ENCODE data around the gene AHCTF1. TPM values are rescaled to one million over a fixed set of nuclear protein-coding genes. Genes with fewer than 3 reads are reported as not detected.

AHCTF1 gene
- total and polyA plus RNA-seq, 2 donors (not counting 3 experiments of a cell fraction or from before 2014, with no cell fraction given) = 5.5 to 32.1 TPM

DNA sequence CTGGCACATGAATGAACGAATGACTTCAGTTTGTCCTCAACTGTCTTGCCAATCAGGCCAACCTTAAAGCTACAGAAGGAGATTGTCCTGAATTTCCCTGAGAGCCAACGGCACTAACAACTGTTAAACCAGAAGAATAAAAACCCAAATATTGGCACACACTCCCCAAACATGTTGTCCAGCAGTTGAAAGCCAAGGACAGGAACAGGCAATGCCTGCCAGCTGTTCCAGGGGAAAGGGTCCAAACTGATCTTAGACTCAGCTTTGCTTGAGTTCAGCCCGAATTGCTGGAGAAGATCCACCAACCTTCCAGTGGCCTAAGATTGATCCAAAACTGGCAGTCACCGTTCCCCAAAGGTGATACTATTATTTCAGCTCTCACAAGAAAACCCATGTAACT, 22.4 kb upstream of the AHCTF1 start:
- intact Hi-C loops (cut with micrococcal nuclease) = no loop called here
- H3K27me3 ChIP-seq (ENCODE audit: control insufficient read depth in 2 of 2, insufficient read depth in 2 of 2, low read length in 2 of 2) = no peaks in the 10 kb centered on the region
- H3K9ac ChIP-seq (replicated peaks; ENCODE audit: extremely low read depth, insufficient read depth, low read length) = no peak overlapping the region
- BruUV-seq (replicated peaks) = no TSS peak
- DNase-seq (ENCODE audit: low read depth, low spot score) = no peak
- TF ChIP-seq CTCF (IDR thresholded peaks at IDR 0.05; ENCODE audit: extremely low read depth in 1 of 2, insufficient read depth in 1 of 2, low read depth in 1 of 2, low read length in 2 of 2) (no peak), EZH2 (IDR thresholded peaks at IDR 0.05; ENCODE audit: borderline replicate concordance, low read depth, low read length, severe bottlenecking) (no peak), POLR2A (IDR thresholded peaks at IDR 0.05; ENCODE audit: low read depth, low read length) (no peak), MYC (IDR thresholded peaks at IDR 0.05; ENCODE audit: low read depth, low read length) (no peak), GATA2 (IDR thresholded peaks at IDR 0.05; ENCODE audit: insufficient read depth, insufficient read length, low read depth, low read length) (no peak), FOS (IDR thresholded peaks at IDR 0.05; ENCODE audit: borderline replicate concordance, insufficient read depth, low read length) (no peak), MAX (IDR thresholded peaks at IDR 0.05; ENCODE audit: insufficient read depth, insufficient read length) (no peak), JUN (IDR thresholded peaks at IDR 0.05; ENCODE audit: borderline replicate concordance, insufficient read depth, insufficient read length, low read depth) (no peak), POLR2AphosphoS5 (IDR thresholded peaks at IDR 0.05; ENCODE audit: insufficient read depth, low read depth, low read length) (no peak)
- no peaks in the 10 kb centered on the region for H3K4me1 ChIP-seq (ENCODE audit: control insufficient read depth, extremely low read depth, insufficient read depth, low read length)
- no peaks in the 10 kb centered on the region for H3K9me1 ChIP-seq (replicated peaks; ENCODE audit: control insufficient read depth, extremely low read depth, insufficient read depth, low read length)
- H2AFZ ChIP-seq (ENCODE audit: low read depth, low read length) = no peak overlapping the region
- no peak overlapping the region for H3K27ac ChIP-seq (ENCODE audit: insufficient read depth, low read depth, low read length)
- H3K4me2 ChIP-seq (ENCODE audit: insufficient read depth, low read length) = no peak overlapping the region
- no peak for FAIRE-seq
- no peaks in the 10 kb centered on the region for H3K9me3 ChIP-seq (replicated peaks; ENCODE audit: control insufficient read depth, insufficient read depth, low read length)
- no peaks in the 10 kb centered on the region for H4K20me1 ChIP-seq (replicated peaks; ENCODE audit: control insufficient read depth, extremely low read depth, insufficient read depth, low read length)
- H3K4me3 ChIP-seq (replicated peaks in 1 of 3; ENCODE audit: insufficient read depth in 1 of 3, low read depth in 1 of 3, low read length in 3 of 3) = no peak overlapping the region
- H3K79me2 ChIP-seq (ENCODE audit: control insufficient read depth, insufficient read depth, low read length) = no peaks in the 10 kb centered on the region
- H3K36me3 ChIP-seq (ENCODE audit: control insufficient read depth in 2 of 2, extremely low read depth in 1 of 2, insufficient read depth in 2 of 2, low read length in 2 of 2) = no peaks in the 10 kb centered on the region
- POLR2A ChIA-PET = no interaction called here
- CTCF ChIA-PET = interaction anchor here (1.3 kb wide), 1 partner anchor 18 kb away, joined by 6 read pairs; no protein-coding TSS in a partner anchor
- dilution Hi-C loops (cut with MboI; ENCODE audit: extremely low pct_ligation_motif_present, low sequenced_read_pairs) = no loop called here

All from endothelial cell of umbilical vein (primary cell).